Right lobe of liver (tissue), 4 donors: ENCODE measurements around the gene TMEM143.

ENCODE experiments used
- POLR2A ChIP-seq: fragments of 450-650 bp; IDR thresholded peaks from one replicate; pipeline ENCODE4 v1.6.1; 2017; ENCODE audit warnings: antibody characterized with exemption, mild to moderate bottlenecking
- TF ChIP-seq, protein P1 (sequence below), 4 donors: fragments of 200-600 bp in 3 of 4; fragments of 450-650 bp in 1 of 4; IDR thresholded peaks; one replicate each; pipeline versions ENCODE4 v1.5.1 to v1.8.0; 2016 to 2022; ENCODE audit warnings: antibody characterized with exemption in 4 of 4, mild to moderate bottlenecking in 2 of 4
- donor health status: DM: no; HTN: no; CAD: no.
- donor health status: DM: no; HTN: no; CAD: no.
- donor health status: DM: no; HTN: yes; CAD: no.

DNA sequence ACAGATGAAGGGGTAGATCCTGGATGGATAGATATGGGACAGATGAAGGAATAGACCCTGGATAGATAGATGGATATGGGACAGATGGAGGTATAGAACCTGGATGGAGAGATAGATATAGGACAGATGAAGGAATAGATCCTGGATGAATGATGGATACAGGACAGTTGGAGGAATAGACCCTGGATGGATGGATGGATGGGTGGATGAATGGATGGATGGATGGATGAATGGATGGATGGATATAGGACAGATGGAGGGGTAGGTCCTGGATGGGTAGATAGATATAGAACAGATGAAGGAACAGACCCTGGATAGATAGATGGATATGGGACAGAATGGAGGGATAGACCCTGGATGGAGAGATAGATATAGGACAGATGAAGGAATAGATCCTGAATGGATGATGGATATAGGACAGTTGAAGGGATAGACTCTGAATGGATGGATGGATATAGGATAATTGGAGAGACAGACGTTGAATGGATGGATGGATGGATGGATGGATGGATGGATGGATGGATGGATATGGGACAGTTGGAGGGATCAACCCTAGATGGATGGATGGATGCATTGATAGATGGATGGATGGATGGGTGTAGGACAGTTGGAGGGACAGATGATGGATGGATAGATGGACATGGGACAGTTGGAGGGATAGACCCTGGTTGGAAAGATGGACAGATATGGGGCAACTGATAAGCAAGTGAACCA lies 61.7 kb downstream of the TMEM143 start:
- TF ChIP-seq, protein P1, sequence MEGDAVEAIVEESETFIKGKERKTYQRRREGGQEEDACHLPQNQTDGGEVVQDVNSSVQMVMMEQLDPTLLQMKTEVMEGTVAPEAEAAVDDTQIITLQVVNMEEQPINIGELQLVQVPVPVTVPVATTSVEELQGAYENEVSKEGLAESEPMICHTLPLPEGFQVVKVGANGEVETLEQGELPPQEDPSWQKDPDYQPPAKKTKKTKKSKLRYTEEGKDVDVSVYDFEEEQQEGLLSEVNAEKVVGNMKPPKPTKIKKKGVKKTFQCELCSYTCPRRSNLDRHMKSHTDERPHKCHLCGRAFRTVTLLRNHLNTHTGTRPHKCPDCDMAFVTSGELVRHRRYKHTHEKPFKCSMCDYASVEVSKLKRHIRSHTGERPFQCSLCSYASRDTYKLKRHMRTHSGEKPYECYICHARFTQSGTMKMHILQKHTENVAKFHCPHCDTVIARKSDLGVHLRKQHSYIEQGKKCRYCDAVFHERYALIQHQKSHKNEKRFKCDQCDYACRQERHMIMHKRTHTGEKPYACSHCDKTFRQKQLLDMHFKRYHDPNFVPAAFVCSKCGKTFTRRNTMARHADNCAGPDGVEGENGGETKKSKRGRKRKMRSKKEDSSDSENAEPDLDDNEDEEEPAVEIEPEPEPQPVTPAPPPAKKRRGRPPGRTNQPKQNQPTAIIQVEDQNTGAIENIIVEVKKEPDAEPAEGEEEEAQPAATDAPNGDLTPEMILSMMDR (IDR thresholded peaks at IDR 0.05), result no peak
- TF ChIP-seq POLR2A, result no peak
